SK-N-MC (cell line): ENCODE measurements around the gene SPSB1.

Experiments
- EZH2 ChIP-seq: fragments of 200-600 bp; sonication (generic); IDR thresholded peaks from one replicate; pipeline ENCODE4 v1.6.1; 2017; ENCODE audit warnings: antibody characterized with exemption
- FOXP2 ChIP-seq: optimal IDR thresholded peaks from 2 replicates; pipeline ENCODE3; 2011; ENCODE audit warnings: mild to moderate bottlenecking, moderate library complexity; ENCODE audit not compliant: insufficient read depth; ENCODE audit errors: extremely low read length, control extremely low read depth
- POLR2AphosphoS5 ChIP-seq: IDR thresholded peaks from 2 replicates; pipeline ENCODE4 v1.6.1; 2012; ENCODE audit warnings: mild to moderate bottlenecking, low read depth, low read length, borderline replicate concordance

DNA sequence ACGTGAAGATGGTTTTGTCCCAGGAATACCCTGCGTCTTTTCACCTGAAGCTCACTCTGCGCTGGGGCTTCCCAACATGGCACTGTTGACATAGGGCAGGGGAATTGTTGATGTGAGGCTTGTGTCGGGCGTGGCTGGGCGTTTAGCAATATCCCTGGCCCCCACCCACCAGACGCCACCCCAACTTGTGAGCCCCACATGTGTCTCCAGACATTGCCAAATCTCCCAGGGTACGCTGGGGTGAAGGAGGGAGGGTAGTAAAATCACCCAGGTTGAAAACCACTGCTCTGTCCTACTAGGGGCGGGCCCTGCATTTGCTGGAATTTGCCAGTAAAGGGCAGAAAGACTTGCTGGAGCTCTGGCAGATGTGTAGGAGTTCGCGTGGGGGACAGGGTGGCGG lies 36.0 kb downstream of the SPSB1 start:
- TF ChIP-seq EZH2 (no peak), POLR2AphosphoS5 (no peak), FOXP2 (no peak)
